K562 (cell line): ENCODE measurements around the gene SLC26A8.
"Not testable (repeated sequence)": the region's sequence is repeated elsewhere in the genome, so short reads cannot be mapped to it uniquely, and the experiment has no call there.

Experiments used
- CBX8 ChIP-seq: fragments of 200-600 bp; sonication (generic); IDR thresholded peaks from 2 replicates; pipeline ENCODE4 v1.6.1; 2012; ENCODE audit warnings: borderline replicate concordance, mixed run types, low read depth, mild to moderate bottlenecking, moderate library complexity, mixed read lengths, low read length, control low read depth, inconsistent platforms; ENCODE audit not compliant: poor library complexity, severe bottlenecking; ENCODE audit errors: extremely low read depth
- CHD4 ChIP-seq: fragments of 200-600 bp; sonication (generic); IDR thresholded peaks from 3 replicates; pipeline ENCODE4 v1.6.1; 2012; ENCODE audit warnings: low read depth, mild to moderate bottlenecking, mixed read lengths, low read length, inconsistent platforms; ENCODE audit not compliant: insufficient read depth, insufficient replicate concordance, poor library complexity, severe bottlenecking
- JUN ChIP-seq, 2 experiments: sonication (generic) in 1 of 2; formaldehyde crosslinking in 1 of 2; IDR thresholded peaks; 2 replicates each; pipeline versions ENCODE4 v1.6.1 to v1.8.0; 2012 to 2022; ENCODE audit warnings: borderline replicate concordance in 2 of 2, mild to moderate bottlenecking in 2 of 2, improper control_type of control experiment in 1 of 2, low read depth in 1 of 2, low read length in 1 of 2, missing genetic modification reagents in 1 of 2
- JUNB ChIP-seq: fragments of 450-650 bp; formaldehyde crosslinking; conservative IDR thresholded peaks from 2 replicates; pipeline ENCODE4 v1.4.0; 2020; ENCODE audit warnings: mild to moderate bottlenecking
- KLF16 ChIP-seq: IDR thresholded peaks from 2 replicates; pipeline ENCODE4 v1.6.1; 2016; ENCODE audit warnings: antibody characterized with exemption
- MEIS2 ChIP-seq: fragments of 450-650 bp; IDR thresholded peaks from 2 replicates; pipeline ENCODE4 v1.6.1; 2014; ENCODE audit warnings: mild to moderate bottlenecking; ENCODE audit not compliant: partially characterized antibody
- MYC ChIP-seq, 2 experiments: fragments of 250-450 bp in 1 of 2; sonication (Bioruptor Pico) in 1 of 2; IDR thresholded peaks; 2 replicates each; pipeline versions ENCODE4 v1.5.1 to v1.6.1; 2012 to 2021; ENCODE audit warnings: low read depth in 2 of 2, borderline replicate concordance in 1 of 2, improper control_type of control experiment in 1 of 2, low read length in 1 of 2, mild to moderate bottlenecking in 1 of 2, moderate library complexity in 1 of 2
- POLR2AphosphoS5 ChIP-seq: IDR thresholded peaks from 2 replicates; pipeline ENCODE4 v1.6.1; 2011; ENCODE audit warnings: mild to moderate bottlenecking, low read depth, low read length, moderate library complexity; ENCODE audit not compliant: control insufficient read depth, insufficient read depth
- RAD21 ChIP-seq, 2 experiments: fragments of 250-450 bp in 1 of 2; fragments of 450-650 bp in 1 of 2; sonication (Bioruptor Pico) in 1 of 2; formaldehyde crosslinking in 1 of 2; IDR thresholded peaks in 1 of 2; conservative IDR thresholded peaks in 1 of 2; 2 replicates each; pipeline versions ENCODE4 v1.4.0 to v1.8.0; 2020 to 2022; ENCODE audit warnings: mild to moderate bottlenecking in 2 of 2, moderate library complexity in 1 of 2
- ZNF274 ChIP-seq: IDR thresholded peaks from 2 replicates; pipeline ENCODE4 v1.6.1; 2011; ENCODE audit warnings: low read depth, mild to moderate bottlenecking, low read length, moderate library complexity, borderline replicate concordance
- ZNF79 ChIP-seq: fragments of 250-450 bp; sonication (Bioruptor Pico); IDR thresholded peaks from 2 replicates; pipeline ENCODE4 v1.4.0; 2020; ENCODE audit warnings: low read depth, mild to moderate bottlenecking, moderate library complexity
- TF ChIP-seq, protein P1 (sequence below): fragments of 450-650 bp; IDR thresholded peaks from 2 replicates; pipeline ENCODE4 v1.6.1; 2017; ENCODE audit warnings: mild to moderate bottlenecking, moderate library complexity

DNA sequence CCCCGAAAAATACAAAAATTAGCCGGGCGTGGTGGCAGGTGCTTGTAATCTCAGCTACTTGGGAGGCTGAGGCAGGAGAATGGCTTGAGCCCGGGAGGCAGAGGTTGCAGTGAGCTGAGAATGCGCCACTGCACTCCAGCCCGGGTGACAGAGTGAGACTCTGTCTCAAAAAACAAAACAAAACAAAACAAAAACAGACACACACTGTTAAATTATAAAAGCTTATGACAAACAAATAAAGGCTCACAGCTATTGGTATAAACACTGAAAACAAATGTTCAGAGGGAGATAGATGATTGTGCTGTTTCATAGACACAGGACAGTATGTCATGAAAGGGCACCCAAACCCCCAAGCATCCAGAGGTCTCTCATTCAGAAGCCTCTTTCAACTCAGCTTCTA is 107.5 kb downstream of the SLC26A8 start:
- TF ChIP-seq KLF16; CHD4; JUNB (CRISPR knock-in tag); MEIS2; ZNF79 (CRISPR knock-in tag); RAD21 (CRISPR knock-in tag; conservative IDR thresholded peaks at IDR 0.05 in 1 of 2, IDR thresholded peaks at IDR 0.05 in 1 of 2); ZNF274; MYC (IDR thresholded peaks at IDR 0.05; ENCODE audit: low read depth, low read length); MYC (CRISPR knock-in tag; IDR thresholded peaks at IDR 0.05; ENCODE audit: borderline replicate concordance, low read depth); JUN (IDR thresholded peaks at IDR 0.05; ENCODE audit: borderline replicate concordance, low read depth, low read length); JUN (CRISPR knock-in tag; IDR thresholded peaks at IDR 0.05; ENCODE audit: borderline replicate concordance); POLR2AphosphoS5; CBX8: not testable (repeated sequence)
- TF ChIP-seq, protein P1, sequence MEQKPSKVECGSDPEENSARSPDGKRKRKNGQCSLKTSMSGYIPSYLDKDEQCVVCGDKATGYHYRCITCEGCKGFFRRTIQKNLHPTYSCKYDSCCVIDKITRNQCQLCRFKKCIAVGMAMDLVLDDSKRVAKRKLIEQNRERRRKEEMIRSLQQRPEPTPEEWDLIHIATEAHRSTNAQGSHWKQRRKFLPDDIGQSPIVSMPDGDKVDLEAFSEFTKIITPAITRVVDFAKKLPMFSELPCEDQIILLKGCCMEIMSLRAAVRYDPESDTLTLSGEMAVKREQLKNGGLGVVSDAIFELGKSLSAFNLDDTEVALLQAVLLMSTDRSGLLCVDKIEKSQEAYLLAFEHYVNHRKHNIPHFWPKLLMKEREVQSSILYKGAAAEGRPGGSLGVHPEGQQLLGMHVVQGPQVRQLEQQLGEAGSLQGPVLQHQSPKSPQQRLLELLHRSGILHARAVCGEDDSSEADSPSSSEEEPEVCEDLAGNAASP, result not testable (repeated sequence)
